Esophagus muscularis mucosa (tissue), 4 donors: Measurements from ENCODE around the gene IDE.

ENCODE experiments used
- EP300 ChIP-seq: sonication (generic); formaldehyde crosslinking; IDR thresholded peaks from one replicate; pipeline ENCODE4 v1.6.1; 2017; ENCODE audit warnings: antibody characterized with exemption
- POLR2A ChIP-seq: fragments of 450-650 bp; IDR thresholded peaks from one replicate; pipeline ENCODE4 v1.6.1; 2017; ENCODE audit warnings: antibody characterized with exemption, moderate library complexity, mild to moderate bottlenecking, low read depth
- POLR2AphosphoS5 ChIP-seq, 2 donors: sonication (generic); formaldehyde crosslinking; IDR thresholded peaks; one replicate each; pipeline ENCODE4 v1.6.1; 2017; ENCODE audit warnings: antibody characterized with exemption in 2 of 2
- TF ChIP-seq, protein P1 (sequence below), 3 experiments: fragments of 200-600 bp in 2 of 3; fragments of 450-650 bp in 1 of 3; sonication (generic) in 2 of 3; IDR thresholded peaks; one replicate each; pipeline ENCODE4 v1.5.1; 2017 to 2019; ENCODE audit warnings: antibody characterized with exemption in 3 of 3, mild to moderate bottlenecking in 2 of 3, moderate library complexity in 1 of 3

DNA sequence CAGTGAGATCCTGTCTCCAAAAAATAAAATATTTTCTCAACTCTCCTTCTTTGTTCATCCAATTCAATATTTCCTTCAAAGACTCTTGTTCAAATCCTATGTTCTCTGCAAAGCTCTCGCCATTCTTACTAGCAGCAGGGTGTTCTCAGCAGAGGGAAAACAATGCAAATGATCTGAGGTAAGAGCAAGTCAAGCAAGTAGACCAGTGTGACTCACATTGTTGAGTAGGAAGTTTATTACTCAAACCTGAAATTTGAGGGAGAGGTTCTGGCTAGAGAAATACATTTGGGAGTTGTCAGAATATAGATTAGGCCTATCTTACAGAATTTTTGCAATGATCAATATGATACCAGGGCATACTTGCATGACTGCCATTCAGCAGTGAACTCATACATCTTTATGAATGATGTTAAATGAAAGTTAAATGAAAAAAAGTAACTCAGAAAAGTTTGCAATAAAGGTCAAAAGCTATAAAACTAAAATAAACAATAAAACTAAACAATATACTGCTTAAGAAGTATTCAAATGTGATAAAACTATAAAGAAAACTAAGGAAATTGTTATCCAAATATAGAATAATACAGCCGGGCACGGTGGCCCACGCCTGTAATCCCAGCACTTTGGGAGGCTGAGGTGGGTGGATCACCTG is 5.8 kb downstream of the IDE start:
- TF ChIP-seq, protein P1, sequence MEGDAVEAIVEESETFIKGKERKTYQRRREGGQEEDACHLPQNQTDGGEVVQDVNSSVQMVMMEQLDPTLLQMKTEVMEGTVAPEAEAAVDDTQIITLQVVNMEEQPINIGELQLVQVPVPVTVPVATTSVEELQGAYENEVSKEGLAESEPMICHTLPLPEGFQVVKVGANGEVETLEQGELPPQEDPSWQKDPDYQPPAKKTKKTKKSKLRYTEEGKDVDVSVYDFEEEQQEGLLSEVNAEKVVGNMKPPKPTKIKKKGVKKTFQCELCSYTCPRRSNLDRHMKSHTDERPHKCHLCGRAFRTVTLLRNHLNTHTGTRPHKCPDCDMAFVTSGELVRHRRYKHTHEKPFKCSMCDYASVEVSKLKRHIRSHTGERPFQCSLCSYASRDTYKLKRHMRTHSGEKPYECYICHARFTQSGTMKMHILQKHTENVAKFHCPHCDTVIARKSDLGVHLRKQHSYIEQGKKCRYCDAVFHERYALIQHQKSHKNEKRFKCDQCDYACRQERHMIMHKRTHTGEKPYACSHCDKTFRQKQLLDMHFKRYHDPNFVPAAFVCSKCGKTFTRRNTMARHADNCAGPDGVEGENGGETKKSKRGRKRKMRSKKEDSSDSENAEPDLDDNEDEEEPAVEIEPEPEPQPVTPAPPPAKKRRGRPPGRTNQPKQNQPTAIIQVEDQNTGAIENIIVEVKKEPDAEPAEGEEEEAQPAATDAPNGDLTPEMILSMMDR (IDR thresholded peaks at IDR 0.05), result no peak
- TF ChIP-seq POLR2A (no peak), EP300 (no peak), POLR2AphosphoS5 (IDR thresholded peaks at IDR 0.05) (no peak)
